HG03460 (cell line): ENCODE results near the gene FBXO9.
A peak's percentile ranks its signal among the peaks of the same experiment; 100 is the strongest.
"Not testable (repeated sequence)": the region's sequence is repeated elsewhere in the genome, so short reads cannot be mapped to it uniquely, and the experiment has no call there.

Source experiments
- ATAC-seq: cut with Tn5 transposase; IDR thresholded peaks from one replicate; pipeline ENCODE4 v1.9.1; 2021; ENCODE audit not compliant: unreplicated experiment

FBXO9 gene

GRCh38 chr6:53045891-53046673 is 19.1 kb upstream of the FBXO9 start:
- no peak for ATAC-seq

DNA sequence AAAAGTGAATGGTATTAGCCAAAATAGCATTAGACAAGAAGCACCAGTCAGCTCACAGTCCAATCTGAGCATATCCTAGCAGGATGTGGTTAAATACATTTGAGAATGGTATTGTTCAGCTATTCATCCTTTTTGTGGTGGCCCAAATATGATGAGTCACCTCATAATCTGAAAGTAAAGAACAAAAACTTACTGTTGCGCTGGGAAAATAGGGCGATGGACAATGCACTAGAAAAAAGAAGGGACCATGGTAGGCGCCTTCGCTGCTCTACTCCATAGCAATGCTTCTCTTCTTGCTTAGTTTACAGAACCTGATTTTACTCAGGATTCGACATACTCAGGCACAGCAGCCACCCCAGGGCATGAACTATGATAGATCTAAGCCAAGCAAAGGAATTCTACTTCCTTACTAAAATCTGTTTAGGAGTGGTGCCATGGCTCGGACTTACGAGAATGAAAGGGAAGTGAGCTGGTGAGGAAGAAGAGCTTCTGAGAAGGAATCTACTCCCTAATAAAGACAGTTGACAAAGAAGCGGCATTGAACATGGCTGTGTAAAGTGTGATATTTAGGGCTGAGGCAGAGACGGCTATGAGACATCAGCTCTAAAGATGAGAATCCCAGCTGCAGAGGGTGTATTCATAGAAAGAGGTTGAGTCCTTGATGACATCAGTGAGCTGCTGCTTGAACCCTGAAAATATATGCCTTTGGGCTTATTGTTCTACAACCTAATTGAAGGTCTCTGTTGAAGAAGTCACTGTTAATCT is 16.6 kb upstream of the FBXO9 start:
- ATAC-seq, result peak; percentile 96

DNA sequence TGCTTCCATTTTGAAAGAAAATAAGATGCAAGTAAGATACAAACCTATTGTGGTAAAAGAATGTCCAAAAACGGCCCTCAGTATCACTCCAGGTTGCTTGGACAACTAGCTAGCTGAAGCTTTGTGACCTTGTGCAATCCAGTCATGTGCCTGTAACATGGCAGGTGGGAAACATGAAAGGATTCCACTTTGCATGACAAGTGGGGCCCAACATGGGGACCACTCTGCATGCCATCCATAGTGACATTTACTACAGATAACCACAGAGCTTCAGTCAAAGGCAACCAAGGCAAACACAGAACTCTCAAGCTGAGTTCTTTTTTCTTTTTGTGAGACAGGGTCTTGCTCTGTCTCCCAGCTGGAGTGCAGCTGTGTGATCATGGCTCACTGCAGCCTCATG is 15.8 kb upstream of the FBXO9 start:
- ATAC-seq, result no peak

GRCh38 chr6:53052152-53052551 is 13.1 kb upstream of the FBXO9 start:
- ATAC-seq, result not testable (repeated sequence)

DNA sequence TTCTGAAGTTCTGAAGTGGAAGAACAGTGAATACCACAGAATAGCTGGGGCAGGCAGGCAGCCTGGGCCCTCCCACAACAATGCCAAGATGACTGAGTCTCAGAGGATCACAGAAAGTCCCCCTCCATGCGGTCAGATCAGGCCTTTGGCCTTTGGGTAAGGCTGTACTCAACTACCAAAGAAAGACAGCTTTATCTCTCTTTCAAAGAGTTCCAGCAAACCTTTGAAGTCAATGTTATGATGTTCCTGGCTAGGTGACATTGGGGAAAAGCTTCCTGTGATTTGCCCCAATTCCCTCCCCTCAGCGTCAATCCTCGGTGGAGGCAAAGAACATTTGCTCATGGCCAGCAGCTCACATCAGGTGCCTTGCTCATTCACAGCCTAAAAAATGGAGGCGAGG is 10.7 kb upstream of the FBXO9 start:
- ATAC-seq, result no peak

DNA sequence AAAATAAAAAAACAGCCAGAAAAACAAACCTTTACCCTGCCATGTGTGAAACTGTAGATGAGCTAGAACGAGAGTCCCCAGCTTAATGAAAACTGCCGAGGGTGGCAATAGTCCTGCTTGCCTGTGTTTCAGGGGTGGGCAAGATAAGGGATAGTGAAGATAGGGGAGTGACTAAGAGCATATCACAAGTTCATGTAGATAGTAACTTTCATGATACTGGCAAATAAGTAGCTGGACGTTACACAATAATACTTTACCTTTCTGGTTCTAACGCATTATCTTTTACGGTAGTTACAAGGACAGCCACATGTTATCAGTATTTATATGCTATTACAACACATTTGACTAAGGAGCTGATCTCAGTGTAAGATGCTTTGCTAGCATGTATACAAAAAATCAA is 9.3 kb upstream of the FBXO9 start:
- no peak for ATAC-seq

- ATAC-seq, result no peak
Observed at GRCh38 chr6:53056273-53056672, 8.9 kb upstream of the FBXO9 start.

DNA sequence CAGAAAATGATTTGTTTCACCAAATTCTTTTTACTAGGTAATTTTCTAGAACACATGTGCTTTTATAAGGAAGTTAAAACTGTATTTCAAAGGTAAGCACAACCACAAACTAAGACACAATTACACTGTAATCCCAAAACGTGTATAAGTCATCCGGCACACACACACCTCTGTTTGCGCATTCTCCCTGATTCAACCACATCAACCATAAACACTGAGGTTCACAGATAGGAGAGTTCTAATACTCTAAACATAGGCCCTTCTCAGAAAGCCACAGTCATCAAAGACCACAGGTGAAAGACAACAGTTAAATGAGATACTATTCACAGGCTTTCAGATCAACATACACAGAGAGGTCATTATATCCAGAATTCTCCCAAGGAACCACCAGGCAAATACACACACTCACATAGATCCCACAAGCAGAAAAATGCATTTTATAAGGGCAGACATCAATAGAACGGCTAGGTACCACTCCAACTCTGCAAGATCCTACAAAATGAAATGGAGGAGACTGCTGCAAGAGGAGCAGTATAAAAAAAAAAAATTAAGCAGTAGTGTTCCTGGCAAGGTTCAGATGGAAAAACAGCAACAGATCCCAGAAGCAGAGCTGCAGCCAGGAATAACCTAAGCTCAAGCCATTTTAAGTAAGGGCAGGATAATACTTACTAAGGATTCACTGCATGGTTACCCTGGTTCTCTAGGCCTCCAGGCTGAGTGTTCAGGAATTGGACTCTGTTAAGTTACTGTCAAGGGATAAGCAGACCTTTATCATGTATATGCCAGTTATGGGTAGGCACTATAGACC is 6.6 kb upstream of the FBXO9 start:
- no peak for ATAC-seq

DNA sequence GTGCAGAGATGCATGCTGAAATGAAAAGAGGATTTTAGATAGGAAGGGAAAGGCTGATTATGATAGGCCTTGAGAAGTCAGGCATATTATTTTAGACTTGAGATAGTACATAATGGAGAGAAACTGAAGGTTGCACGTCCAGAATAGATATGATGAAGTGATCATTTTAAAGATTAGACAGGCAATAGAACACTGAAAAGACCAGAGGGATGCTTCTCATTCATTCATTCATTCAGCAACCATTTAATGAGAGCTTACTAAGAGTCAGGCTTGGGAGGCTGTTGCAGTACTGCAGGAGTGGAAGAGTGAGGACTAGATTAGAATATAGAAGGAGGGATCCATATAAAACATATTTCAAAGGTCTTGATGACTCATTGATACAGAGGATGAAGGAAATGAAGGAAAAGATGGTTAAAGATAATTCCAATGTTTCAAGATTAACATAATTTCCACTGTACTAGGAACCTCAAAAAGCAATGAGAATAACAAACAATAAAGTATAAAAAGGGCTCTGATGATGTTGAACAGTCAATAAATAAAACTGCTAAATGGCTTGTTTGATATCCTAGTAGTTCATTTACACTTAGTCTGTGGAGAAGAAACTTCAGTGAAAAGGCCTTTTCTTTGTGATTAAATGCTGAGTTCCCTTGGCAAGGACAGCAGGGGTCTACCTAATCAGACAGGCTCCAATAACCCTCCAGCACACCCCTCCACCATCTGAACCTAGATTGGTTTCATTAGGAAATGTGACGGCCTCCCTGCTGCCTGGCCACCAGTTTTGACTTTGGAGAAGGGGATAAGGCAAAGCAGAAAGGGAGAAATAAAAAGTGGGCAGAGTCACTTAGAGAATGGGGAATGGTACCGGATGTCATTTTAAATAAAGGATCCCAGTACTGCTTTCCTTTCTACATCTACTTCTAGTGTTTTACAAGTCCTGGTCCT is 5.3 kb upstream of the FBXO9 start:
- no peak for ATAC-seq

DNA sequence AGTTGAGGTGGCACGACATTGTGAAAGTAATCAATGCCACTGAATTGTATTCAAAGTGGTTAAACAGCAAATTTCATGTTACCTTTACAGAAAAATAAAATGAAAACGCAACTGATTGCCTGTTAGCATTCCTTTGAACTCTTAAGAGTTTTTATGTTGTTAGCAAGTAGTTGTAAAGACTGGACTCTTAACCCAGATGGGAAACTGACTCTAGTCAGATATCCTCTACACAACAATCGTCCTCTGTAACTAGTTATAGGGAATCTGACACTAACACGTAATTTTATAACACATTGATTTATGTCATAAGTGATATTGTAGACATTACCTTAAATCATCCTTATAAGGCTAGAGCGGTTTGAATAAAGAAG is 3.0 kb upstream of the FBXO9 start:
- no peak for ATAC-seq

DNA sequence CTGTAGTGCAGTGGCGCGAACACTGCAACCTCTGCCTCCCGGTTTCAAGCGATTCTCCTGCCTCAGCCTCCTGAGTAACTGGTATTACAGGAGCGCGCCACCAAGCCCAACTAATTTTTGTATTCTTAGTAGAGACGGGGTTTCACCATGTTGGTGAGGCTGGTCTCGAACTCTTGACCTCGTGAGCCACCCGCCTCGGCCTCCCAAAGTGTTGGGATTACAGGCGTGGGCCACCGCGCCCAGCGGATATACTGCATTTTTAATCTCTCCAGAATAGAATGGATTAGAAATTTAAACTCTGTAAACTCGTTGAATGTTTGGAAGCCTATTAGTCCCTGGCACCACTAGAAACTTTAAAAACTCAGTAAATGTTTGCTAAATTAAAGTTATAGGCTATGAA is 949 bp upstream of the FBXO9 start:
- ATAC-seq, result not testable (repeated sequence)

DNA sequence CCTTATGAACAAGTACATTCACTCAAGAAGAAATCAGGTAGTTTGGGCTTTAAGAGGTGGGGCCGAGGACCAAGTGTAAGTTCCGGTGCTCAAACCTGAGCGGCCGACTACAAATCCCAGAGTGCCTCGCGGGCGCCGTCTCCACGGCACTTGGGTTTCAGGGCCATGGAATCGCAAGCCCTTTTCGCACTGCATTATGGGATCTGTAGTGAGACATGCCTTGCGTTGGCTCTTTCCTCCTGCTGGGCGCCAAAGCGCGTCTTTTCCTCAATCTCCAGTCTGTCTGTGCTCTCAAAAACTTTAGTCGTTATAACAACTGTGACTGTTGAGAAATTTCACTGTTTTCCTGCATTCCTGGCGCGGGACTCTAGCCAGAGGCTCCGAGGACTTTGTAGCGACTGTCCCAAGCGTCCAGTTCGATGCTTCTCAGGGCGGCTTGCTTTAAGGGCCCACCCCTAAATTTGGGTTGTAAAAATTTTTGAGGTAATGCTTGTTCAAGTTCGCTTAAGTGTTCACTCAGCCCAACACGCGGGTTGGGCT is 408 bp upstream of the FBXO9 start:
- peak; percentile 69 for ATAC-seq

- ATAC-seq, result no peak
Observed at GRCh38 chr6:53066077-53066417, 843 bp downstream of the FBXO9 start.

GRCh38 chr6:53066874-53067706 is 1.9 kb downstream of the FBXO9 start:
- no peak for ATAC-seq

DNA sequence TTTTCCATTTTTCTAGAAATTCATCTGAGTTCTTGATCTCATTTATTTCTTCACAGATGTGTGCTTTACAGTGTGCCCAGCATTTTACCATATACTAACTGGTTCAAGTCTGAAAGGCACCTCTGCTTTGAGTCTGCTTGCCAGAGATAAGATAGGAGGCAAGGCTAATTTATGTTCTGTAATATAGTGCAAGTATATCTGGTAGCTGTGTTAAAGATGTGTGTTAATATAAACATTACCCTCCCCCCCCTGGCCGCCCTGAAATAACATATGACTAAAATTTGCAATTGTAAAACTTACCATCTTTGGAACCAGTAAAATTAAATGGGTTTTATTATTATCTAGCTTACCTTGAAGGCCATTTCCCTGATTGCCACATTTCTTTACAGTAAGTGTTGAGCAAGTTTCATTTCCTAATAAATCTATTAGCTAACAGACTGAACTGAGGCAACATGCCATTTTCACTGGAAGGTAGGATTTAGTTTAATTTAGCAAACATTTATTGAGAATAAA is 2.7 kb downstream of the FBXO9 start:
- ATAC-seq, result no peak

- no peak for ATAC-seq
Observed at GRCh38 chr6:53069427-53069826, 4.2 kb downstream of the FBXO9 start.

DNA sequence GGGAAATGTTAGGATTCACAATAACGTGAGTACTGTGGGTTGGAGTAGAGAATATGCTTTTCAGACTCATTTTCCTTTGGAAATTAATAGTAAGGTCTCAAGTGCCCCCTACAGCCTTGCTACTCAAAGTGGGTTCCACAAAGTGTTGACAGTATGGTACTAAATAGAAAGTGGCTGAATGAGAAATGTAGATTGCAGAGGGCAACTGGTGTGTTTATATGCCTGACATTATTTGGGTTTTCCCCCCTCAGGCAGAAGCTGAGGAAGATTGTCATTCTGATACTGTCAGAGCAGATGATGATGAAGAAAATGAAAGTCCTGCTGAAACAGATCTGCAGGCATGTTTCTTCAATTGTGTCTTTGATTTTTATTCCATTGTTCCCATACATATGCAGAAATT is 5.6 kb downstream of the FBXO9 start:
- peak; percentile 75 for ATAC-seq

- ATAC-seq, result no peak
Observed at GRCh38 chr6:53074347-53074746, 9.1 kb downstream of the FBXO9 start.

DNA sequence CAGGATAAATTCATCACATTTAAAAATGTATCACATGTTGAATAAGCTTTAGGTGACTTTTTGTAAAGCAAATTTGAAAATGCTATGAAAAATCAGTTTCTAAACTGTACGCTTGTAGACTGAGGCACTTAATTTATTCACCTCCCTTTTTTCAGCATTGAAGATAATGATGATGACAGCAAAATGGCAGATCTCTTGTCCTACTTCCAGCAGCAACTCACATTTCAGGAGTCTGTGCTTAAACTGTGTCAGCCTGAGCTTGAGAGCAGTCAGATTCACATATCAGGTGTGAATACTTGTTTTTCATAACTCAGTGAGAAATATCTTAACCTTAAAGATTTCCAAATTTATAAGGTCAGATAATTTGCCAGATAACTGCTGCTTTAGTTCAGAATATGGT is 15.6 kb downstream of the FBXO9 start:
- ATAC-seq, result no peak
